Posterior vena cava (tissue), 2 donors: Measurements from ENCODE around the gene CD63. TPM values are rescaled to one million over a fixed set of nuclear protein-coding genes. Genes with fewer than 3 reads are reported as not detected.

Source experiments
- DNase-seq: peaks from one replicate; pipeline ENCODE4 v3.0.0-alpha.2; 2020; ENCODE audit warnings: low spot score
- intact Hi-C, 2 donors: fragments of 100-400 bp; cut with DNase I; formaldehyde crosslinking; loops; one replicate each; pipeline versions ENCODE4 v1.14.1 to v1.14.2; 2022 to 2023
- total RNA-seq, 2 donors: library from RNA; stranded (reverse); fragmentation: NEBNext Ultra II Directional; extraction: Animal tissue kit (Norgen Biotek cat#: 25700); gene quantifications; one replicate each; pipeline ENCODE4 v1.2.1, GENCODE V29; 2021
- donor health status: DM: yes; HTN: yes; CAD: no.
- donor health status: DM: yes; HTN: yes; CAD: no.

The CD63 gene
- total RNA-seq, 2 donors from 2014 or later, result 1,385 to 1,570 TPM

- intact Hi-C loops, result no loop called here
- DNase-seq, result peak; percentile 77
Observed at GRCh38 chr12:55698241-55698955, 30.4 kb downstream of the CD63 start.

GRCh38 chr12:55697686-55698085 lies 31.1 kb downstream of the CD63 start:
- intact Hi-C loops, result no loop called here
- peak; percentile 30 for DNase-seq

GRCh38 chr12:55696796-55697462 lies 31.9 kb downstream of the CD63 start:
- DNase-seq, result peak; percentile 80
- intact Hi-C loops, result no loop called here

GRCh38 chr12:55696141-55696540 lies 32.7 kb downstream of the CD63 start:
- intact Hi-C loops, result no loop called here
- peak; percentile 62 for DNase-seq

- intact Hi-C loops, result no loop called here
- peak; percentile 46 for DNase-seq
Observed at GRCh38 chr12:55695349-55695748, 33.5 kb downstream of the CD63 start.

GRCh38 chr12:55694651-55695050 lies 34.2 kb downstream of the CD63 start:
- intact Hi-C loops, result no loop called here
- peak; percentile 71 for DNase-seq

GRCh38 chr12:55694188-55694515 lies 34.7 kb downstream of the CD63 start:
- intact Hi-C loops, result no loop called here
- peak; percentile 75 for DNase-seq

GRCh38 chr12:55693323-55694187 lies 35.3 kb downstream of the CD63 start:
- intact Hi-C loops, result no loop called here

GRCh38 chr12:55692631-55693322 lies 36.0 kb downstream of the CD63 start:
- intact Hi-C loops, result no loop called here
- DNase-seq, result peak; percentile 74

More at GRCh38 chr12:55693323-55694187, 35.3 kb downstream of the CD63 start:
- DNase-seq, result peak; percentile 37

GRCh38 chr12:55688716-55689655 lies 39.8 kb downstream of the CD63 start:
- peak; percentile 50 for DNase-seq

GRCh38 chr12:55687746-55688145 lies 41.1 kb downstream of the CD63 start:
- intact Hi-C loops, result no loop called here
- DNase-seq, result peak; percentile 38

More at GRCh38 chr12:55688716-55689655, 39.8 kb downstream of the CD63 start:
- intact Hi-C loops, result no loop called here

GRCh38 chr12:55686366-55687010 lies 42.3 kb downstream of the CD63 start:
- intact Hi-C loops, result no loop called here
- peak; percentile 44 for DNase-seq

GRCh38 chr12:55685671-55686070 lies 43.1 kb downstream of the CD63 start:
- peak; percentile 24 for DNase-seq
- intact Hi-C loops, result no loop called here

- intact Hi-C loops, result loop anchor here in 1 of 2 donors (5.0 kb wide), 1 partner anchor 42 kb away; the partner anchor contains the start of gene CD63
- peak; percentile 68 for DNase-seq
Observed at GRCh38 chr12:55684761-55685370, 43.9 kb downstream of the CD63 start.

- intact Hi-C loops, result loop anchor here in 1 of 2 donors (5.0 kb wide), 1 partner anchor 44 kb away; the partner anchor contains the start of gene CD63
- peak; percentile 22 for DNase-seq
Observed at GRCh38 chr12:55683676-55684075, 45.1 kb downstream of the CD63 start.

GRCh38 chr12:55682087-55682796 lies 46.6 kb downstream of the CD63 start:
- intact Hi-C loops, result loop anchor here in 1 of 2 donors (5.0 kb wide), 1 partner anchor 45 kb away; the partner anchor contains the start of gene CD63
- DNase-seq, result peak; percentile 52
